ENCODE data around the gene P4HA3.

Gene P4HA3

DNA sequence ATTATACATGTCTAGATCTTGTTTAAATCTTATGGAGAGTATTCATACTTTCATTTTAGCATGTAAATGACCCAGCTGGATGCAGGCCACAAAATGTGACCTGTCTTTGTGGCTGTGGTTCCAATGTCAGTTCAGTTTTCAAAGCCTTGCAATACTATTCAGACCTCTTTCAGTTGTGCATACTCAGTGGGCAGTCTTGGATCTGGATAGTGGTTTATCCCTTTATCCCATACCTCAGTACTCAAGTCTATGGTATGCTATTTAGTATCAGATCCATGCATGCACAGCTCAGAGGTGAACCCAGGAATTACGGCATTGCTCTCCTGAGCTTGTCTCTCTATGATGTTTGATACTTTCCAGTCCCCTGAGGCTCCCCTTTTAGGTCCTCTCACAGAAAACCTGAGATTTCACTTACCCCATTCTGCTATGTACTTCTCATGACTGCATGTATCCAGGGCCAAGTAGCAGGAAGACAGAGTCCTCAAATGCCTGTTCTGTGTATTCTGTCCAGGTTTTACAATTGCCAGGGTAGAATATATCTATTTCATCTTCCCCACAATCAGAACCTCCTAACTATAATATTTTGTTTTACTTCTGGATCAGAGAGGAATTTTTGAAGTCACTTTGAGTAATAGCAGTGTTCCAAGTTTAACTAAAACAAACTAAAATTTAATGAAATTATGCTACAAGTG is 6.9 kb upstream of the P4HA3 start:
- no peak for DNase-seq (ENCODE audit: low read depth)
- TF ChIP-seq, protein P1, sequence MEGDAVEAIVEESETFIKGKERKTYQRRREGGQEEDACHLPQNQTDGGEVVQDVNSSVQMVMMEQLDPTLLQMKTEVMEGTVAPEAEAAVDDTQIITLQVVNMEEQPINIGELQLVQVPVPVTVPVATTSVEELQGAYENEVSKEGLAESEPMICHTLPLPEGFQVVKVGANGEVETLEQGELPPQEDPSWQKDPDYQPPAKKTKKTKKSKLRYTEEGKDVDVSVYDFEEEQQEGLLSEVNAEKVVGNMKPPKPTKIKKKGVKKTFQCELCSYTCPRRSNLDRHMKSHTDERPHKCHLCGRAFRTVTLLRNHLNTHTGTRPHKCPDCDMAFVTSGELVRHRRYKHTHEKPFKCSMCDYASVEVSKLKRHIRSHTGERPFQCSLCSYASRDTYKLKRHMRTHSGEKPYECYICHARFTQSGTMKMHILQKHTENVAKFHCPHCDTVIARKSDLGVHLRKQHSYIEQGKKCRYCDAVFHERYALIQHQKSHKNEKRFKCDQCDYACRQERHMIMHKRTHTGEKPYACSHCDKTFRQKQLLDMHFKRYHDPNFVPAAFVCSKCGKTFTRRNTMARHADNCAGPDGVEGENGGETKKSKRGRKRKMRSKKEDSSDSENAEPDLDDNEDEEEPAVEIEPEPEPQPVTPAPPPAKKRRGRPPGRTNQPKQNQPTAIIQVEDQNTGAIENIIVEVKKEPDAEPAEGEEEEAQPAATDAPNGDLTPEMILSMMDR (IDR thresholded peaks at IDR 0.05; ENCODE audit: low read depth, low read length, missing control alignments): no peak
- H3K4me3 ChIP-seq (ENCODE audit: low read depth, low read length): no peak overlapping the region

DNA sequence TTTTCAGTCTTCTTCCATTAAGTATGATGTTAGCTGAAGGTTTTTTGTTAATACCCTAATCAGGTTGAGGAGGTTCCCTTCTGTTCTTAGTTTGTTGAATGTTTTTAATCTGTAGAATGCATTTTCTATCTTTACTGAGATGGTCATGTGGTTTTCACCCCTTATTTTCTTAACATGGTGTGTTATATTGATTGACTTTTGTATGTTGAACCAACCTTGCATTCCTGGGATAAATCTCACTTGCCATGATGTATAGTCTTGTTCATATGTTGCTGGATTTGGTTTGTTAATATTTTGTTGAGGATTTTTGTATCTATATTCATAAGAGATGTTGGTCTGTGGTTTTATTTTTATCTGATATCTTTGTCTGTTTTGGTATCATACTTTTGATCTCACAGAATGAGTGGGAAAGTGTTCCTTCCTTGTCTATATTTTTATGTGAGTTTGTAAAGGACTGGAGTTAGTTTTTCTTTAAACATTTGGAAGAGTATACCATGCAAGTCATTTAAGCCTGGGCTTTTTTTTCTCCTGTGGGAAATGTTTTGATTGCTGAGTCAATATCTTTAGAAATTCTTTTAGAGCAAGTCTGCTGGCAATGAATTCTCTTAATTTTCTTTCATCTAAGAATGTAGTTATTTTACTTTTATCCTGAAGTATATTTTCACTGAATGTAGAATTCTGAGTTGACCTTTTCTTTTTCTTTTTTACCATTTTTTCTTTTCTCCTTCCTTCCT is 5.5 kb upstream of the P4HA3 start:
- H3K4me3 ChIP-seq (ENCODE audit: low read depth, low read length): no peak overlapping the region
- no peak for DNase-seq (ENCODE audit: low read depth)
- TF ChIP-seq, protein P1 (IDR thresholded peaks at IDR 0.05; ENCODE audit: low read depth, low read length, missing control alignments): no peak

DNA sequence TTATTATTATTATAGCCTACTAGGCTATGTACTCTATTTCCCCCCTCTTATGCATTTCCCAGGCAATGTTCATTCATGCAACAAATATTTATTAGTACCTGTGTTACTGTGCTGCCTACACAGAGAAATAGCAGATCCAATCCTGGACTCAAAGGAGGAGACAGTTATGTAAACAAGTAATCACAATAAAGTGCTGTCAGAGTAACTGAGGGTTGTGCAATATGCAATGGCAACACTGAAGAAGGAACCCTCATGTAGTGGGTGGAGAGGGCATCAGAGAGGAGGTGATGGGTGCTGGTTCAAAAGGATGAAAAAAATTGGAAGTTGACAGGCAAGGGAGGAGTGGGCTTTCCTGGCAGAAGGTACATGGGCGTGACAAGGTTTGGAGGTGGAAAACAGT is 886 bp upstream of the P4HA3 start:
- no peak overlapping the region for H3K4me3 ChIP-seq (ENCODE audit: low read depth, low read length)
- DNase-seq (ENCODE audit: low read depth): no peak
- TF ChIP-seq, protein P1 (IDR thresholded peaks at IDR 0.05; ENCODE audit: low read depth, low read length, missing control alignments): no peak

DNA sequence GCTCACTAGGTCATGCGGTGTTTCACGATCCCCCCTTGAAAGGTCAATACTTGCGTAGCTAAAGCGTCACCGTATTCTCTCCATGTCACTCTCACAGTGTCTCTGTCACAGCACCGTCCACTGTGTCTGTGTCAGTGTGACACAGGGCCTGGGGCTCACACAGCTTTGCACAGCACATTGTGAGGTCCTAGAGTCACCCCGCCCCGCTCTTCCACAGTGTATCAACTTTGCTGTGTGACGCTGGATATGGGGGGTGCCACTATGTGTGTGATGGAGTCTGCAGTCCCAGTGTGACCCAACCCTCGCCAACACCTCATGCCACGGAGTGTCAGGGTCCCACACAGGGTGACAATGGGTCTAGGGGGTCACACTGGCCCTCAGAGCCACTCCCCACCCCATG is 583 bp downstream of the P4HA3 start:
- peak overlapping the region; percentile 27 for H3K4me3 ChIP-seq (ENCODE audit: low read depth, low read length)
- DNase-seq (ENCODE audit: low read depth): no peak
- TF ChIP-seq, protein P1 (IDR thresholded peaks at IDR 0.05; ENCODE audit: low read depth, low read length, missing control alignments): no peak

DNA sequence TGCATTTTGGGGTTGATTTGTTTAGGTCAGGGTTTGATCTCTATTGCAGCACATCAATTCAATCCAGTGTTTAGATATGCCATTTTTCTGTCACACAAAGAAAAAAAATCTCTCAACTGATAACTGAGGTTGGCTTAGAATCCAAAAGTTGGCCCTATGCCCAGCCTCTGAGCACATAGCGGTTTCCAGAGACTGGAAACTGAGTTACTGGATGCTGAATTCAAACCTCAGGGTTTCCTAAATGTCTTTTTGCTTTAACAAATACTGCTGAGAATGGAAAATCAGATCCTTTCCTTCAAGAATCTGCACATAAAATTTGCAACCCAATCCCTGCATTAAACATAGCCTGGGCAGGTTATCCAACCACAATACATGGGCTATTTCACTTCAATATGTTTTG is 4.0 kb downstream of the P4HA3 start:
- DNase-seq (ENCODE audit: low read depth): no peak
- no peak overlapping the region for H3K4me3 ChIP-seq (ENCODE audit: low read depth, low read length)
- TF ChIP-seq, protein P1 (IDR thresholded peaks at IDR 0.05; ENCODE audit: low read depth, low read length, missing control alignments): no peak

DNA sequence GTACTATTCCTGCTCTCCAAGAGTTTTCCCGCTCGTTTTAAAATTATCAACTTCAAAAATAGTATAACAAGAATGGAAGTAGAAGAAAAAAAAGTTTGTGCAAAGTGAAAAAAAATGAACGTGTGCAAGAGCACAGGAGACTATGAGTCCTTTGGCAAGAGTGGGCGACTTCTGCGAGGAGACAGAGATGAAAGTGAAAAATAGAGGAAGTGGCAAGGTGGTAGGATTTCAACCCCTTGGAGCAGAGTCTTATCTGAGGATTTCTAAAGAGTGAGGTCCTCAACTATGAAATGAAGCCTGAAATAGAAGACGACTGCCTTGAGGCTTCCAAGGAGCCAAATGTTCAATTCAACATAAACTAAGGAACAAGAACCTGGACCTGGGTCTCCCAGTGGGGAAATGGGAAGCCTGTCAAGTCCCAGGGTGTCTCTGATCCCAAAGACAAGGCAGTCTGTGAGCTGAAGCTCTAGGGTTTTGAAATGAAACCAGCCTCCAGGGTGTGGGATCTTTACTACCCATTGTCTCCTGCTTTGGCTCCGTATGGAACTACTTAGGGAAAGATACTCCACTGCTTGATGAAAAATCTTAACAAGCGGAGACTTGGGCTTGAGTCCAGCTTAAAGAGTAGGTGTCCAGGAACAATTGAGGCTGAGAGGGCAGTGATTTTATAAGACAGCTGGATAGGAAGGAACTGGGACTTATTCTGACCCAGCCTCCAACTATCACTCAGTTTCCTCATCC is 4.8 kb downstream of the P4HA3 start:
- no peak for DNase-seq (ENCODE audit: low read depth)
- TF ChIP-seq, protein P1 (IDR thresholded peaks at IDR 0.05; ENCODE audit: low read depth, low read length, missing control alignments): no peak
- no peak overlapping the region for H3K4me3 ChIP-seq (ENCODE audit: low read depth, low read length)
